Lower leg skin (tissue), 3 donors: Measurements from ENCODE around the gene UBTD1.

ENCODE experiments used
- POLR2A ChIP-seq, 2 donors: fragments of 450-650 bp; IDR thresholded peaks; one replicate each; pipeline ENCODE4 v1.6.1; 2016 to 2017; ENCODE audit warnings: antibody characterized with exemption in 2 of 2, mild to moderate bottlenecking in 1 of 2, moderate library complexity in 1 of 2
- TF ChIP-seq, protein P1 (sequence below), 3 donors: fragments of 450-650 bp; IDR thresholded peaks; one replicate each; pipeline ENCODE4 v1.5.1; 2016; ENCODE audit warnings: antibody characterized with exemption in 3 of 3, mild to moderate bottlenecking in 3 of 3, moderate library complexity in 2 of 3

- TF ChIP-seq, protein P1, sequence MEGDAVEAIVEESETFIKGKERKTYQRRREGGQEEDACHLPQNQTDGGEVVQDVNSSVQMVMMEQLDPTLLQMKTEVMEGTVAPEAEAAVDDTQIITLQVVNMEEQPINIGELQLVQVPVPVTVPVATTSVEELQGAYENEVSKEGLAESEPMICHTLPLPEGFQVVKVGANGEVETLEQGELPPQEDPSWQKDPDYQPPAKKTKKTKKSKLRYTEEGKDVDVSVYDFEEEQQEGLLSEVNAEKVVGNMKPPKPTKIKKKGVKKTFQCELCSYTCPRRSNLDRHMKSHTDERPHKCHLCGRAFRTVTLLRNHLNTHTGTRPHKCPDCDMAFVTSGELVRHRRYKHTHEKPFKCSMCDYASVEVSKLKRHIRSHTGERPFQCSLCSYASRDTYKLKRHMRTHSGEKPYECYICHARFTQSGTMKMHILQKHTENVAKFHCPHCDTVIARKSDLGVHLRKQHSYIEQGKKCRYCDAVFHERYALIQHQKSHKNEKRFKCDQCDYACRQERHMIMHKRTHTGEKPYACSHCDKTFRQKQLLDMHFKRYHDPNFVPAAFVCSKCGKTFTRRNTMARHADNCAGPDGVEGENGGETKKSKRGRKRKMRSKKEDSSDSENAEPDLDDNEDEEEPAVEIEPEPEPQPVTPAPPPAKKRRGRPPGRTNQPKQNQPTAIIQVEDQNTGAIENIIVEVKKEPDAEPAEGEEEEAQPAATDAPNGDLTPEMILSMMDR (IDR thresholded peaks at IDR 0.05), result no peak
- TF ChIP-seq POLR2A (IDR thresholded peaks at IDR 0.05), result no peak
Measured at GRCh38 chr10:97601268-97602215, 102.8 kb downstream of the UBTD1 start.
